CMK (cell line): Measurements from ENCODE around the gene LRRC1.
A peak's percentile ranks its signal among the peaks of the same experiment; 100 is the strongest.

Source experiments
- DNase-seq: peaks from one replicate; pipeline ENCODE4 v3.0.0-alpha.2; 2010; ENCODE audit warnings: low read depth

Gene LRRC1

GRCh38 chr6:53815381-53816119 lies 20.7 kb downstream of the LRRC1 start:
- DNase-seq = no peak

- no peak for DNase-seq
Measured at GRCh38 chr6:53818858-53819609, 24.2 kb downstream of the LRRC1 start.

- DNase-seq = no peak
Measured at GRCh38 chr6:53822401-53823125, 27.8 kb downstream of the LRRC1 start.

GRCh38 chr6:53824714-53825113 lies 29.9 kb downstream of the LRRC1 start:
- no peak for DNase-seq

GRCh38 chr6:53825532-53826321 lies 30.9 kb downstream of the LRRC1 start:
- no peak for DNase-seq

- no peak for DNase-seq
Measured at GRCh38 chr6:53827531-53827930, 32.7 kb downstream of the LRRC1 start.

- no peak for DNase-seq
Measured at GRCh38 chr6:53828215-53828614, 33.4 kb downstream of the LRRC1 start.

- DNase-seq = no peak
Measured at GRCh38 chr6:53828966-53829697, 34.3 kb downstream of the LRRC1 start.

GRCh38 chr6:53829698-53830221 lies 35.0 kb downstream of the LRRC1 start:
- DNase-seq = no peak

GRCh38 chr6:53830366-53830765 lies 35.6 kb downstream of the LRRC1 start:
- DNase-seq = no peak

- DNase-seq = no peak
Measured at GRCh38 chr6:53831081-53831869, 36.5 kb downstream of the LRRC1 start.

- DNase-seq = no peak
Measured at GRCh38 chr6:53831936-53832660, 37.3 kb downstream of the LRRC1 start.

GRCh38 chr6:53833155-53833554 lies 38.4 kb downstream of the LRRC1 start:
- DNase-seq = no peak

- no peak for DNase-seq
Measured at GRCh38 chr6:53834132-53834531, 39.3 kb downstream of the LRRC1 start.

GRCh38 chr6:53837865-53838769 lies 43.3 kb downstream of the LRRC1 start:
- no peak for DNase-seq

GRCh38 chr6:53840027-53840426 lies 45.2 kb downstream of the LRRC1 start:
- no peak for DNase-seq

GRCh38 chr6:53845280-53846195 lies 50.7 kb downstream of the LRRC1 start:
- peak; percentile 21 for DNase-seq
